Stimulated activated naive CD8-positive, alpha-beta T cell treated with anti-CD3 and anti-CD28 coated beads, Interleukin-15, Interleukin-2, amounts not matched to agents 100 ng/mL and 50 ng/mL, for 24 hours (primary cell): ENCODE results near the gene HDGFL2.

Experiments used
- H3K27ac Mint-ChIP-seq: one replicate; pipeline ENCODE4 v1.8.0; 2021; ENCODE audit warnings: mild to moderate bottlenecking, mixed read lengths
- H3K27me3 Mint-ChIP-seq: one replicate; pipeline ENCODE4 v1.8.0; 2021; ENCODE audit warnings: mixed read lengths
- H3K36me3 Mint-ChIP-seq: one replicate; pipeline ENCODE4 v1.8.0; 2021; ENCODE audit warnings: low read depth, mixed read lengths
- H3K4me1 Mint-ChIP-seq: one replicate; pipeline ENCODE4 v1.8.0; 2021; ENCODE audit warnings: low read depth, mixed read lengths
- H3K4me3 Mint-ChIP-seq: one replicate; pipeline ENCODE4 v1.8.0; 2021; ENCODE audit warnings: mild to moderate bottlenecking, mixed read lengths
- H3K9me3 Mint-ChIP-seq: one replicate; pipeline ENCODE4 v1.8.0; 2021; ENCODE audit warnings: mixed read lengths

The HDGFL2 gene

GRCh38 chr19:4550479-4551050 lies 78.5 kb downstream of the HDGFL2 start:
- H3K27me3 Mint-ChIP-seq: no peaks in the 10 kb centered on the region
- H3K4me3 Mint-ChIP-seq: no peak overlapping the region
- no peaks in the 10 kb centered on the region for H3K9me3 Mint-ChIP-seq
- no peaks in the 10 kb centered on the region for H3K4me1 Mint-ChIP-seq
- H3K27ac Mint-ChIP-seq: no peak overlapping the region
- no peaks in the 10 kb centered on the region for H3K36me3 Mint-ChIP-seq
